ENCODE measurements around the gene MAGI2.
"Not testable (repeated sequence)": the region's sequence is repeated elsewhere in the genome, so short reads cannot be mapped to it uniquely, and the experiment has no call there.

The MAGI2 gene

DNA sequence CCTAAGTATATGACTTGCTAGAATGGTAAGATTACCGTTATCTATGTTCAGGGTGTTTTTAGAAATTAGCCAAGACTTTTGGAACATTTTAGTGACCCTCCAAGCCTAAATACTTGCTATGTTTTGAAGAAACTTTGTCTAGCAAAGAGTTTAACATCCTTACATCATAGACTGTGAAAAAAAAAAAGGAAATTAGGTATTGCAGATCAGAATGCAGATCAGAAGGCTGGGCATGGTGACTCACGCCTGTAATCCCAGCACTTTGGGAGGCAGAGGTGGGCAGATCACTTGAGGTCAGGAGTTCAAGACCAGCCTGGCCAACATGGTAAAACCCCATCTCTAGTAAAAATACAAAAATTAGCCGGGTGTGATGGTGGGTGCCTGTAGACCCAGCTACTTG is 10.7 kb downstream of the MAGI2 start:
- DNase-seq: not testable (repeated sequence)

DNA sequence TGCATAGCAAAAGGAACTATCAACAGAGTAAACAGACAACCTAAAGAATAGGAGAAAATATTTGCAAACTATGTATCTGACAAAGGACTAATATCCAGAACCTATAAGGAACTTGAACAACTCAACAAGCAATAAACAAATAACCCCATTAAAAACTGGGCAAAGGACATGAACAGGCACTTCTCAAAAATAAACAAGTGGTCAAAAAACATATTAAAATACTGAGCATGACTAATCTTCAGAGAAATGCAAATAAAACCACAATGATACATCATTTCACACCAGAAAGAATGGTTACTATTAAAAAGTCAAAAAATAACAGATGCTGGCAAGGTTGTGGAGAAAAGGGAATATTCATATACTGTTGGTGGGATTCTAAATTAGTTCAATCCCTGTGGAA is 17.1 kb downstream of the MAGI2 start:
- no peak for DNase-seq

DNA sequence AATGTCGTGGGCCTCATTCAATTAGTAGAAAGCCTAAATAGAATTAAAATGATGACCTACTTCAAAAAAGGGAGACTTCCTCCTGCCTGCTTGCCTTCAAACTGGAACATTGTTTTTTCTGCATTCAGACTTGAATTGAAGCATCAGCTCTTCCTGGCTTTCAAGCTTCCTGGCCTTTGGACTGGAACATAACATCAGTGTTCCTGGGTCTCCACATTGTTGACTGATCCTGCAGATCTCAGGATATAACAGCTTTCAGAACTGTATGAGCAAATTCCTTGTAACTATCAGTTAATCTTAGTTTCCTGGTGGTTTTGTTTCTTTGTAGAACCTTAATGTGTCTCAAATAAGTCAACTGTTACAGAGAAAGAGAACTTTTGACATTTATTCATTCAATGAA is 18.6 kb downstream of the MAGI2 start:
- no peak for DNase-seq

DNA sequence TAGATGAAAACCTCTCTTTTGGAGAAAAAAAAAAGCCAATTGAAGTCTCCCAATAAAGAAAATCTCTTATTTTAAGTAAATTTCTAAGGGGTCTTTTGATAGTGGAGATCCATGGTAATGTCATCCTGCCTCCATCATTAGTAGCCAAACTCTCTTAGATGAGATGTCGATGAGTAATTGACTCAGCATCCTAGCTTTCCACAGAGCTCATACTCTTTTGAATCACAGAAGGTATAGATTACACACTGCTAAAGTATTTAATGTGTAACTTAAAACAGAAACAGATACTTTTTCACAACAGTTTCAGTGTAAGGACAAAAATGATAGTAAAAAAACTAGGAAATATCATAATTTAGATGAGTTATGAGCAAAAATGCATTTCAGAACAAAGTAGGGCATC is 19.4 kb downstream of the MAGI2 start:
- no peak for DNase-seq

DNA sequence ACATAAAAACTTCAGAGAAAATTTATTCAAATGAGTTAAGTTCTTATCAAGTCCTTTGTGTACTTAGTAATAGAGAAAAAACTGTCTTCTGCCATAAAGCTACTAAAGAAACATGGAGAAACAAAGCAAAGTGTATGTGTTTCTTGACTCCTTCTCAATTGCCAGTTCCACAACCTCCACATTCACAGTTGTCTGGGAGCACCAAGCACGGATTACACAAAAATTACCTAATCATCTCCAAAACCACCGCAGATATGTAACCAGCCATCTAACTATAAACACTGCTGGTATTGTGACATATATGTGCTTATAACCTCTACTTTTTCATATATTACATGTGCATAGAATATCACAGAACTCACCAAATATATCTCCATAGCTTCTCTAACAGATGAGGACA is 23.1 kb downstream of the MAGI2 start:
- DNase-seq: no peak

DNA sequence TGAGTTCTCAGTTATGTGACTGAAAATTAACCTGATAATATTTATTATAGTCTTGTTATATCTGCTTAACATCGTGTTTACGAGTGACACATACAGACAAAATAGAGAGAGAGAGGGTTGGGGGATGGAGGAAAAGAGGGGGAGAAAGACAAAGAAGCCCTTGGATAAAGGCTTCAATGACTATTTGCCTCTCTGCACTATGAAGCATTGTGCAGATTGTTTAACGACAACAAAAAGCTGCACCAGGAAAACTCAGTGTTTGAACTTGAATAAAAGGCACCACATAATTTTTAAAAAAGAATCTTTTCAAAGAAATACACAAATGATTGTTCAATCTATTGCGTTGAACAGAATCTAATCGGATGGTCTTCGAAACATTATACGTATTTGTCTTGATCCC is 27.8 kb downstream of the MAGI2 start:
- no peak for DNase-seq

DNA sequence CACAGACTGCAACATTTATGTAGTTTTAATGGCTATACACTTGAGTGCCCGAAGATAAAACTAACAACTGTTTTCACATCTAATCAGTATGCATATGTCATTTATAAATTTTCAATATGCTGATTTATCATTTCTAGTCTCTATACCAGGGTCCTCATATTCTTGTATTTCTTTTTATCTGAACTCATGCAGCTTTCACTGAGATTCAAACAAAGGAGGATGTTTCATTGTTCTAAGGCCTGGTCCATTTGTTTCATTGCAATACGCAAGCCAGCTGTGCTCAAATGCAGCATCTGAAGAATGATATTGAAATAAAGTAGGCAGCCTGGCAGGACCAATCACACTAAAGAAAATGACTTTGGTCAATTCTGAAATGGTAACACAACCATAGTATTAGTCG is 31.7 kb downstream of the MAGI2 start:
- no peak for DNase-seq

DNA sequence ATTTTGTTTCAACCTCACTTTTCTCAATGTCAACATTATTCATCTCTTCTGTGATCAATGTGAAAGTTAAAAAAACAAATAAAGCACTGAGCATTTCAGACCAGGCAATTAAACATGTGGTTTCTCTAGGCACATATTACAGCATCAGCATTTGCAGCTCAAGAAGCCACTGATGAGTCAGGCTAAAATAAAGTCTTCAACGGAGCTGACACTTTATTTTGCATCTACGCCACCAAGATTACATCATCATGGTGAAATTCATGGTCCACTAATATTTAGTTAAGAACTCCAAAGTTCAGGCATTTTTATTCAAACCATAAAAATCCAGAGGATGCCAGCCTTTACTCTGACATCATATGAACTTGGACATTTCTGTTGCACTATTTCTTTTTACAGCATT is 33.0 kb downstream of the MAGI2 start:
- no peak for DNase-seq

DNA sequence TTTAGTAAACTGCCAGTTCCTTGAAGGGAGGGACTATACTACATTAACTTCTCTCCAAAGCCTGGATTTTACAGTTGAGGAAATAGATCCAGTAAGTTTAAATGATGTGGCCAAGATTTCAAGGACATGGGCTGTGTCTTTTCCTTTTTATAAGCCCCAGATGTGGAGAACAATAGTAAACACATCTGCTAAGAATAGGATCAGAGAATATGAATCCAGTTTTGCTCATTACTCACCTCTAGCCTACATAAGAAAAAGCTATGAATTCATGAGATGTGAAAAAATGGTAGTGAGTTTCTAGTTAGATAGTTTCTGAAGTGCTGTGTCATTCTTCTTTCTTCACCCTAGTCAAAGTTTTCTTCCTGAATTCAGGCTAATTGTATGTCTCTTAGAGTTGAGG is 38.6 kb downstream of the MAGI2 start:
- no peak for DNase-seq

DNA sequence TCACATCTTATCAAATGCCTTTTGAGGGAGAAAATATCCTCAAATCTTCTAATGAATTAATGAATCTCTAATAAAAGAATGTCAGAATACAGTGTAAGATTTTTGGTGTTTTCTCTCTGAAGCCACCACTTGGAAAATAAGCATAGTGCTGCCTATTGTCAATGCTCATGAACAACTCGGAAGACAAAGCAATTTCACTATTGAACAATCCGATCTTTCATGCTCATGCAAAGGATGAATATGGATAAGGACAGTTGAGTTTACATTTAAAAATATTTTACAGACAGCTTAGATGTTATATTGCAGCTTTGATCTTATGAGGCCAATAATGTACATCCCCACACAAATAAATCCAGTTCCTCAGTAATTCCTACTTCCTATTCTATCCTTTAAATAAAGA is 40.6 kb downstream of the MAGI2 start:
- DNase-seq: no peak

DNA sequence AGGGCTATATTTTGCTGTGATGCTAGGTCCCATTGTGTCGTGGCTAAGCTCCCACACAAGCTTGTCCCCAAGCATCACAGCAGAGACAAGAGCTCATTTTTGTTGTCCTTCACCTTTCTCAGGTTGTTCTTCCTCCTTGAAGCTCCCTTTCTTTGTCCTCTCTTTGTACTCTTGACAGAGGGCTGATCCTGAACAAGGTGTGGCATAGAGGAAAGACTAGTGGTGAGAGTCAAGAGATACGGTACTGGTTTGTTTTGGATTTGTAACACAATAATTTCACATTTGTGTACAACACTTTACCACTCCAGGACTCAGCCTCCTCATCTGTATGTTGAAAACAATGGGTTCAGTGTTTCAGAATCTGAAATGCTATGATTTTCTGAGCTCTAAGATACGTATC is 41.0 kb downstream of the MAGI2 start:
- DNase-seq: no peak

DNA sequence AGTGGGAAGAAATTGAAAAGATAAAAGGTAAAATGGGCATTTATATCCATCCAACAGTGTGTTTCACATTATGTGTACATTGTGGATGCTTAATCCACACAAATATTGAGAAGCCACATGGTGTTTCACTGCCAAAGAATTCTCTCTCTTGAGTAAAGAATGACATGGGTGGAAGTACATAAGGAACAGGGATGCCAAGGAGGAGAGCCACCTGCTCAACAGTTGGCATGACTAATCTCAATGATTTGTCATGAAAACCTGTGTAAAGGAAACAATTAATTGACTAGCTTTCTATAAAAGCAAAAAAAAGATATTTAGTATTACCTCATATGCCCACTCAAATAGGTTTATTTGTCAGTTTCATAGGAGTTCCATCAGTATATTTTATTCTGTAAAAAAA is 43.1 kb downstream of the MAGI2 start:
- DNase-seq: no peak

DNA sequence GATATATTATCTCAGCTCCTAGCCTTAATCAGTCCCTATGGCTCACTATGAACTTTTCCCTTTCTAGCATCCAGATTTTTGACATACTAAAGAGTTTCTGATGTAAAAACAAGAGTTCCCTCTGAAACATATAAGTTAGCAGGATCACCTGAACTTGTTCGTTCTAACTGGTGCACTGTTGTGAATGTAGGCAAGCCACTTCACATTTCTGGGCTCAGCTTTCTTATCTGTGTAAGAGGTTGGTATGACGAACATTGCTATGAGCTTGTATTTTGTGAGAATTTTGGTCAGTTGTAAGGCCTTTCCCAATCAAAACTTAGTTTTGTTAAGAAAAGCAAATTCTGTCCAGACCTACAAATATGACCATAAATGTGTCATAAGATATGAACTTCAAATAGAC is 46.1 kb downstream of the MAGI2 start:
- no peak for DNase-seq

DNA sequence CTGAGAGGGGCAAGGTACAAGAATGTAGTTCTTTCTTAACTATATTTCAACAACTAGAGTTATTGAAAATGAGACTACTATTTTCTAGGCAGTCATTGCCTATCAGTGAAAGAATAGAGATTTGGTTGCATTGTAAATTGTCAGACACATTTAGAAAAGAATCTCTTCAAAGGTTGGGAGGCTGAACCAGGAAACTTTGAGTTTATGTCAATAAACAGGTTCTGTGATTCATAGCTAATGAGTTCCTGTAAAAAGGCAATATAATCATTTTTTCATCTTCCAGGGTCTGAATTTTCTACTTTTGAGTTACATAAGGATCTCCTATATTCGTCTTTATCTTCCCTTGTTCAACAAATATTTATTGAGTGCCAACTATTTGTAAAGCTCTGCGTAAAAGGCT is 47.1 kb downstream of the MAGI2 start:
- DNase-seq: no peak

DNA sequence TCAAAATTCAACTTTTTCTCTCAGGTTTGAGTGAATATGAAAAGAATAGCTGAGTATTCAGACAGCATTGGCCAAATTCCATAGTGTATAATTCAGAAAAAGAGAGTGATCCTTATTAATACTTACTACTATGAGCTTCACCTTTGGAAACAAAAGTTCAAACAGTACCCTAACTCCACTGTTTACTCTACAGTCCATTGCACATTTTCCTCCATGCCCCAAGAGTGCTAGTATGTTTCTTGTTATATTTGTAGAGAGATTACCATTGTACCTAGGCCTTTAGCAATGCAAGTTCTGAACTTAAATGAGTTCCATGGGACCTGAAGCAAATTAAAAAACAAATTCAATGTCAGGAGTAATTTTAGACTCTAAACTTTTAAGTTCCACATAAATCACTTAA is 48.1 kb downstream of the MAGI2 start:
- DNase-seq: no peak

DNA sequence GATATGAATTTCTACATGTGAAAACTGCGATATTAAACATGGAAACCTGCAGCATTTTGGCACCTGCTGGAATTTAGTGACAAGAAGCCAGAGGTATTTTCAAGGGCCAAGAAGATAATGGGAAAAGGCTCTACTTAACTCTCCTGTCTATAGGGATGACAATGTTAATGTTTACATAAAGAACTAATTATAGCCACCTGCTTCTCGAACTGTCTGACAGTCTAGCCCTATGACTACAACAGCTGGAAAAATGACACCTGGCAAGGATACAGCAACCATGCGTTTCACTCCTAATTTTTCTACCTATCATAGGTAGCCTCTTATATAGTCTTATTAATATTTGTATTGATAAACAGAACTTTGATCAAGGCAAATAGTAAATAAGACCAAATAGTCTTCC is 49.6 kb downstream of the MAGI2 start:
- DNase-seq: no peak

DNA sequence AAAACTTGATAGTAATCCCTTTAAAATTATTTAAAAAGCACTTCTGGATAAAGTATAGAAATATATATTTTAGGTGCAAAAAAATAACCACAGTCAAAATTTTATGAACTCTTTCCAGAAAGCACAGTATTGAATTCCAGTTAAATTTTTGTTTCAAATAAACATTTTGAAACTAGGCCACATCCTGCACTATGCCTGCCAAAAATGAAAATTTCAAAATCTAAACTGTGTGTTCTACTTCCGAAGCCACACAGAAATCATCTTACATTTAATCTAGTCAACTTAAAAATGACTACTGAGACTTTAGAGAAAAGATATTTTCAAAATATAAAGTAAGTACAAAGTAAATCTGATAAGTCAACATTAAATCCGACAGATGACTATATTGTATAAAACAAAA is 50.0 kb downstream of the MAGI2 start:
- no peak for DNase-seq

DNA sequence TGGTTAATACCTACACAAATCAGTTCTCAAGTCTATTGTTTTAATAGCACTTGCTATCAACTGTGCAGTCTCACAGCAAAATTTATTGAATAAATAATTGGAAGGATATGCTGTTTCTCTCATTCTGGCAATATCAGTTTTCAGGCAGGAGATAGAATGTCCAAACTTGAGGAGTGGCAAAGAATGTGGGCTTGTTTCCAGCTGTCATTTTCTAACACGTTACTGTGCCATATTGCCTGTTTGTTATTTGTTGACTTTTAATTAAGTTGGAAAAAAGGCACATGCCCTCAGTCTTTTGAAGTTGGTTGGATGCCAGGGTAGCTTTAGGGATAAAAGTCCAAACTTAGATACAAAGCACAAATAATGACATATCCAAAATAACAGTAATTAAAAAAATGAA is 52.2 kb downstream of the MAGI2 start:
- DNase-seq: no peak

DNA sequence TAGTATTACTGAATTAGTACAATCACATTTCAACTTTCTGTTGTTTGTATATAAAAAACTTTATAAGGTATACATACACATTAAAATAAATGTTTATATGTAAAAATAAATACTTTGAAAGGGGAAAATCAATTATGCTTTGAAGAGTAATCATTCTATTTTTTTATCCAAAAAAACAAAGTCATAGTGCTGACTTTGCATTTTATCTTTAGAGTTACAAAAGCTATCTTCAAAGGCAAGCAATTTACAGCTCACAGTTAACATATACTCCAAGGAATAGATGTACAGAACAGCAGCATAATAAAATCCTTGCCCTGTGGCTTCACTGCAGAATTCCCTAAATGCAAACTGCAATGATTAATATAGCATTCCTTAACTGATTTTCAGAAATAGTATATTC is 53.2 kb downstream of the MAGI2 start:
- no peak for DNase-seq

DNA sequence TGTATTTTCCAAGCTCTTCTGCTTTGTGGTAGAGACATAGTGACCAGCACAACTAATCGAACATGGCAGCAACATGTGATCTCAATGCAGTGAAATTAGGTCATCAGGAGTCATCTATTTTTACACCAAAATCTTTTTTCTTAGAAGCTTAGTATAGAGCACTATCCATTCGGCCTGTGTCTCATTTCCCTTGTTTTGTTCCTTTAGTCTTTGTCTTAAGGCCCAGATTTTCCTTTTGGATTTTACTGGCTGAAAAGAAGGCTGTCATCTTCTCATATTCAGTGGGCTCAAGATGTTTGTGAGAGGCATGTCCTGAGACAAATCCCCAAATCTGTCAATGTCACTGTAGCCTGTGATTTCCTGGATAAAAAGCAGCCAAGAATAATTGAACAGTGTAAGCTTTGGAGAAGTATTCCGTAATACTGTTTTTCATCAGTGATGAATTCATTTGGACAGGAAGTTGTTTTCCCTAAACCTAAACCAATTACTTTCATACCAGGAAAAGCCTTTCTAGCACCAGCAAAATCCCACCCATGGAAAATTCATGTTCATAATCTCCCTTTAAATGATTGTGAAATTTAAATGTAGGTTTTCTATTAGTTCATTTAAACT is 55.2 kb downstream of the MAGI2 start:
- DNase-seq: no peak

DNA sequence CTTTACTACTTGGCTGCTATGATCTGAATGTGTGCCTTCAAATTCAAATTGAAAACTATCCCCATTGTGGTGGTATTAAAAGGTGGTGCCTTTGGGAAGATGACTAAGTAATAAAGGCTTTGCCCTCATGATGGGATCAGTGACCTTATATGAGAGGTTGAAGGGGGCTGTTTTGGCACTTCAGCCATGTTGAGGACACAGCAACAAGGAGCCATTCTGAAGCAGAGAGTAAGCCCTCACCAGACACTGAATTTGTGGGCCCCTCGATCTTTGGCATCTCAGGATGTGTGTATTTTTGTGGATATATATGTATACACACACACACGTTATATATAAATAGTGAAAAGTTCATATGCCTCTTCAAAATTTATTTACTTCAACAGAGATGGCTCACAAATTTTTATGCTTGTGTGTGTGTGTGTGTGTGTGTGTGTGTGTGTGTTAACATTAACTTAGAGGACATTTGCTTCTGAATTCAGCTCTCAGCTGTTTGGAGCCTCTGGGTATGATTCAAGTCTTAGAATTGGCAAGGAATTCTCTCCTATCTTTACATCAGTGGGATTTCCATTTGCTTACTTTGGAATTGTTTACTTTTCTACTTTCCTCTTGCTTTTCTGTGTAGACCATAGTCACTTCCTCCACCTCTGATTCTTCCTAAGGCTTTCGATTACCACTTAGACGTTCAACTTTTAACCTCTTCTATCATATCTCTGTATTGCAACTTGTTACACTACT is 66.6 kb downstream of the MAGI2 start:
- no peak for DNase-seq

DNA sequence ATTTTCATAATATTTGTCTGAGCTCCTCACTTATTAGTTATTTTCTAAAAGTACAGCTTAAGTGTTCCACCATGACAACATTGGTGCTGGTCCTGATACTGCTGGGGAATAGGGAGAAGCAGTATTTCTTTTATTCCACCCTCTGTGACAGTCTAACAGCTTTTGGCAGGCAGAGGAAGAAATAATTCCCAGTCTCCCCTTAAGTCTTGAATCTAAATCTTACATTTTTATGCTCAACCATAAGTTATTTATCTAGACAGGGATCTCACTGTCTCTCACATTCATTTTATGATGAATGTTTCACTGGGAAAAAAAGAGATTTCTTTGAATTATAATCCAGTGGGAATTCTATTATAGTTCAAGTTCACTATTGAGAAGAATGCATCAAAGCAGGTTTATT is 71.5 kb downstream of the MAGI2 start:
- DNase-seq: no peak

DNA sequence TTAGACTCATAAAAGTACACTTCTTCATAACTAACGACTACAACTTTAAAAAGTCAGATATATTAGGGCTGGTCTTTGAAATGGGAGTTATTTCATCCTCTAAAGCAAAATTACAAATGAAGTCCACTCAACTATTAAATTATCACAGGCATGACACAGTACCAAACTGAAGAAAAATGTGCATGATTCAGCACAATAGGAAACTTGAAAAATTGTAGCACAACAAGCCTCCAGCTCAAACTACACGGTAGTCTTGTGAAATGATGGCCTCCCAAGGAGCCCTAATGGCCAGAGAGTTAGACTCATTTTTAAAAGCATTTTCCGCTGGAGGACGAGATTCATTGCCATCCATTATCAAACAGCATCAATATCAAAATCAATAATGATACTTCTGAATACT is 76.4 kb downstream of the MAGI2 start:
- no peak for DNase-seq

DNA sequence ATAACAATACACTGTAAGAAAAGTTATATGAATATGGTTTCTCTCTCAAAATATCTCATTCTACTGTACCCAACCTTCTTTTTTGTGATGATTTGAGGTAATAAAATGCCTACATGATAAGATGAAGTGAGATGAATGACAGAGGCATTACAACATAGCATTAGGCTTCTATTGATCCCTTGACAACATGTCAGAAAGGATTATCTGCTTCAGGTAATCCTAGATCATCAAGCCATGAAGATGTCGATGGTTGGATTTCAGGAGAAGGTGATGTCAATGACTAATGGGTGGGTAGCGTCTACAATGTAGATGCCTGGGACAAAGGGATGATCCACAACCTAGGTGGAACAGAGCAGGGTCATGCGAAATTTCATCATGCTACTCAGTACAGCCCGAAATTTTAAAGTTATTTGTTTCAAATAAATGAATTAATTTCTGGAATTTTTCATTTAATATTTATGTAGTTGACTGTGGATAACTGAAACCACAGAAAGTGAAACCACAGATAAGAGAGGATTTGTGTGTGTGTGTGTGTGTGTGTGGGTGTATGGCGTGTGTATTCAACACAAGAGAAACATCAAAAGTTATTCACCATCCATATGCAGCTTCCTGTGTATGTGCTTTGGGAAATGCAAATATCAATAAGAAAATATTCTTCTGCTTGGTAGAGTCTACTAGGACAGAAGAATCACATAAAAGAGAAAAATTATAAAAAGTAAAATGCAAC is 77.0 kb downstream of the MAGI2 start:
- no peak for DNase-seq

DNA sequence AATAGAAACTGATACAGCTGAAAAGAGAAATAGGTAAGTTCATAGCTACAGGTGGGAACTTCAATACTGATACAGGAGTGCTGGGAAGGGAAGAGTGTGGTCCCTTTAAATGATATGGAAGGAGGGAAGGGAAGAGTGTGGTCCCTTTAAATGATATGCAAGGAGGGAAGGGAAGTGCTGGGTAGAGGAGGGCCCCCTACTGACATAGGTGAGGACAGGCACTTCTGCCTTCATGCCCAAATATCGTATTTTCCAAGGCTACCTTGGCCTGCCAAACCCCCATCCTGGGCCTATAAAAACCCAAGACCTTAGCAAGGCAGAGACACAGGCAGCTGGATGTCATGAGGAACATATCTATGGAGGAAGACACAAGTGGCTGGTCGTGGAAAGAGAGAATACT is 92.3 kb downstream of the MAGI2 start:
- DNase-seq: no peak

Data from activated T-cell treated with anti-CD3 and anti-CD28 coated beads, Interleukin-2, amount 50 U/mL, for 48 hours (primary cell).